Tibial nerve (tissue), 4 donors: ENCODE data around the gene ABCA7. TPM values are rescaled to one million over a fixed set of nuclear protein-coding genes. Genes with fewer than 3 reads are reported as not detected.

Experiments
- DNase-seq, 2 donors: peaks; one replicate each; pipeline ENCODE4 v3.0.0-alpha.2; 2019; ENCODE audit warnings: low spot score in 2 of 2
- H3K27ac ChIP-seq, 4 donors: fragments of 200-600 bp; sonication (generic) in 3 of 4; one replicate each; pipeline ENCODE4 v1.5.1; 2017 to 2019; ENCODE audit warnings: mild to moderate bottlenecking in 1 of 4
- H3K27me3 ChIP-seq, 2 donors: fragments of 200-600 bp; sonication (generic) in 1 of 2; one replicate each; pipeline versions ENCODE4 v1.5.1 to v1.6.0; 2017 to 2019
- H3K36me3 ChIP-seq, 3 donors: fragments of 200-600 bp; sonication (generic); one replicate each; pipeline ENCODE4 v1.5.1; 2018 to 2019
- H3K4me1 ChIP-seq, 4 donors: fragments of 200-600 bp; sonication (generic) in 3 of 4; one replicate each; pipeline ENCODE4 v1.5.1; 2017 to 2019
- H3K4me3 ChIP-seq, 4 donors: fragments of 200-600 bp; sonication (generic) in 3 of 4; one replicate each; pipeline ENCODE4 v1.5.1; 2017 to 2019; ENCODE audit warnings: mild to moderate bottlenecking in 1 of 4, moderate library complexity in 1 of 4
- H3K9me3 ChIP-seq, 4 donors: fragments of 200-600 bp; sonication (generic) in 3 of 4; one replicate each; pipeline ENCODE4 v1.5.1; 2017 to 2019
- EP300 ChIP-seq, 2 donors: sonication (generic); formaldehyde crosslinking; IDR thresholded peaks; one replicate each; pipeline ENCODE4 v1.6.1; 2017; ENCODE audit warnings: antibody characterized with exemption in 2 of 2, mild to moderate bottlenecking in 1 of 2
- POLR2A ChIP-seq, 2 donors: fragments of 450-650 bp; IDR thresholded peaks; one replicate each; pipeline ENCODE4 v1.6.1; 2017; ENCODE audit warnings: antibody characterized with exemption in 2 of 2, mild to moderate bottlenecking in 2 of 2, moderate library complexity in 2 of 2
- whole genome bisulfite sequencing, 2 donors: methylation state at CpG; one replicate each; pipeline ENCODE4 v1.1.5; 2018; 5-methylcytosine and 5-hydroxymethylcytosine counted together
- total RNA-seq, 4 donors: library from RNA; depleted of rRNA; stranded (reverse); fragments of >200 nt; gene quantifications; one replicate each; pipeline ENCODE4 v1.1.0, GENCODE V29; 2016
- TF ChIP-seq, protein P1 (sequence below), 5 experiments: fragments of 200-600 bp in 3 of 5; fragments of 450-650 bp in 2 of 5; sonication (generic) in 3 of 5; IDR thresholded peaks; one replicate each; pipeline ENCODE4 v1.5.1; 2016 to 2019; ENCODE audit warnings: antibody characterized with exemption in 5 of 5, mild to moderate bottlenecking in 3 of 5, moderate library complexity in 2 of 5

Gene ABCA7
- total RNA-seq, 4 donors from 2014 or later, result 9.6 to 25.8 (median 13.7) TPM

- Histone ChIP-seq H3K9me3 (no peaks in the 10 kb centered on the region), H3K4me3 (no peak overlapping the region), H3K4me1 (peaks cover 0 to 40% (median 22%) of the 10 kb centered on the region in 4 donors), H3K27me3 (peaks cover 2 to 52% of the 10 kb centered on the region in 2 donors), H3K36me3 (no peaks in the 10 kb centered on the region), H3K27ac (no peak overlapping the region)
- TF ChIP-seq POLR2A (IDR thresholded peaks at IDR 0.05) (no peak), EP300 (IDR thresholded peaks at IDR 0.05) (no peak)
- TF ChIP-seq, protein P1, sequence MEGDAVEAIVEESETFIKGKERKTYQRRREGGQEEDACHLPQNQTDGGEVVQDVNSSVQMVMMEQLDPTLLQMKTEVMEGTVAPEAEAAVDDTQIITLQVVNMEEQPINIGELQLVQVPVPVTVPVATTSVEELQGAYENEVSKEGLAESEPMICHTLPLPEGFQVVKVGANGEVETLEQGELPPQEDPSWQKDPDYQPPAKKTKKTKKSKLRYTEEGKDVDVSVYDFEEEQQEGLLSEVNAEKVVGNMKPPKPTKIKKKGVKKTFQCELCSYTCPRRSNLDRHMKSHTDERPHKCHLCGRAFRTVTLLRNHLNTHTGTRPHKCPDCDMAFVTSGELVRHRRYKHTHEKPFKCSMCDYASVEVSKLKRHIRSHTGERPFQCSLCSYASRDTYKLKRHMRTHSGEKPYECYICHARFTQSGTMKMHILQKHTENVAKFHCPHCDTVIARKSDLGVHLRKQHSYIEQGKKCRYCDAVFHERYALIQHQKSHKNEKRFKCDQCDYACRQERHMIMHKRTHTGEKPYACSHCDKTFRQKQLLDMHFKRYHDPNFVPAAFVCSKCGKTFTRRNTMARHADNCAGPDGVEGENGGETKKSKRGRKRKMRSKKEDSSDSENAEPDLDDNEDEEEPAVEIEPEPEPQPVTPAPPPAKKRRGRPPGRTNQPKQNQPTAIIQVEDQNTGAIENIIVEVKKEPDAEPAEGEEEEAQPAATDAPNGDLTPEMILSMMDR (IDR thresholded peaks at IDR 0.05), result no peak
- WGBS, 2 donors, result 80 to 90% methylated on average over 11 of the region's 11 CpGs
- no peak for DNase-seq
Observed at GRCh38 chr19:1072371-1073015, 32.6 kb downstream of the ABCA7 start.

DNA sequence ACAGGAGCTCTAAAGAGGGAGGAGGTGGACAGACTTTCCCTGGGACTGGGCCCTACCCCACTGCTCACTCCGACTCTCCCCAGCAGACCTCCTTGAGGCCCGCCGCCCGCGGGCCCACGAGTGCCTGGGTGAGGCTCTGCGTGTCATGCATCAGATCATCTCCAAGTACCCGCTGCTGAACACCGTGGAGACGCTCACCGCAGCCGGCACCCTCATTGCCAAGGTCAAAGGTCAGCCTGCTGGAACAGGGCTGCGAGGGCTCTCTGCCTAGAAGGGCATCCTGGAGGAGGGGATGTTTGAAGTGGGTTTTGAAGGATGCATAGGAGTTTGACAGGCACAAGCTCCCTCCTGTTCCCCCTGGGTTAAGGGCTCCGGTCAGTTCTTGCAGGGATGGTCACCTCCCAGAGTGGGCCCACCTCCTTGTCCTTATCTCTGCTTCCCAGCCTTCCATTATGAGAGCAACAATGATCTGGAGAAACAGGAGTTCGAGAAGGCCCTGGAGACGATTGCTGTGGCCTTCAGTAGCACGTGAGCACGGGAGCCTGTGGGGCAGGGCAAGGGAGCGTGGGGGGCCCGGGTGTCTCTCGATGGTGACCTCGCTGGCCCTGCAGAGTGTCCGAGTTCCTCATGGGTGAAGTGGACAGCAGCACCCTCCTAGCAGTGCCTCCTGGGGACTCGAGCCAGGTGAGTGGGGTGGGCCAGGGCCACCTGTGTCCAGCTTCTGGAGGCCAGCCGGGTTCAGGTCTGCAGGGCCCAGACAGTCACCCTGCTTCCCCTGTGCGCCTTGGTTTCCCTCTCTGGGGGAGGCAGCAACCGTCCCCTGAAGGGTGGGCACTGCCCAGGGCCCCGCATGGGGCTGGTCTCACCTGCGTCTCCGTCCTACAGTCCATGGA is 33.4 kb downstream of the ABCA7 start:
- Histone ChIP-seq H3K4me3 (no peak overlapping the region), H3K9me3 (no peaks in the 10 kb centered on the region), H3K27ac (no peak overlapping the region), H3K27me3 (peaks cover 2 to 44% of the 10 kb centered on the region in 2 donors), H3K4me1 (peaks cover 0 to 39% (median 21%) of the 10 kb centered on the region in 4 donors), H3K36me3 (no peaks in the 10 kb centered on the region)
- 86 to 89% methylated on average over 24 to 29 of the region's 30 CpGs for WGBS, 2 donors
- DNase-seq, result no peak
- TF ChIP-seq EP300 (IDR thresholded peaks at IDR 0.05) (no peak), POLR2A (IDR thresholded peaks at IDR 0.05) (no peak)
- TF ChIP-seq, protein P1 (IDR thresholded peaks at IDR 0.05), result no peak

DNA sequence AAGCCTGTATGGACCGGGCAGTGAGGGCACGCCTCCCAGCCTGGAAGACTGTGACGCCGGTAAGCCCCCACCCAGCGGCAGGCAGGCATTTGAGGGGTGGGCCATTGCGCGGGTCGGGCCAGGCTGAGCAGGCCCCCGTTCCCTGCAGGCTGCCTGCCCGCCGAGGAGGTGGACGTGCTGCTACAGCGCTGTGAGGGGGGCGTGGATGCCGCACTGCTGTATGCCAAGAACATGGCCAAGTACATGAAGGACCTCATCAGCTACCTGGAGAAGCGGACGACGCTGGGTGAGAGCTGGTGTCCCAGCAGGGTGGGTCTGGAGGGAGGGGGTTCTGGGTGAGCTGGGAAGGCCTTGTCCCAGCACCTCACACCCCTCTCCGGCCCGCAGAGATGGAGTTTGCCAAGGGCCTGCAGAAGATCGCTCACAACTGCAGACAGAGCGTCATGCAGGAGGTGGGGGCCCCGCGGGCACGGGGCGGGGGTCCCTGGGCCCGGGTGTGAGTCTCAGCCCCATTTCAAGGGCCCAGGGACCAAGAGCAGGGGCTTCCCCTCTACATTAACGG is 34.1 kb downstream of the ABCA7 start:
- no peaks in the 10 kb centered on the region for H3K9me3 ChIP-seq
- DNase-seq, result no peak
- WGBS, 2 donors, result 80% methylated on average over 23 to 27 of the region's 28 CpGs
- H3K4me1 ChIP-seq, result peaks cover 0 to 37% (median 21%) of the 10 kb centered on the region in 4 donors
- TF ChIP-seq EP300 (IDR thresholded peaks at IDR 0.05) (no peak), POLR2A (IDR thresholded peaks at IDR 0.05) (no peak)
- TF ChIP-seq, protein P1 (IDR thresholded peaks at IDR 0.05), result no peak
- no peaks in the 10 kb centered on the region for H3K36me3 ChIP-seq
- H3K27ac ChIP-seq, result no peak overlapping the region
- peaks cover 2 to 37% of the 10 kb centered on the region in 2 donors for H3K27me3 ChIP-seq
- peak overlapping the region in 1 of 4 donors; percentile 16 for H3K4me3 ChIP-seq

DNA sequence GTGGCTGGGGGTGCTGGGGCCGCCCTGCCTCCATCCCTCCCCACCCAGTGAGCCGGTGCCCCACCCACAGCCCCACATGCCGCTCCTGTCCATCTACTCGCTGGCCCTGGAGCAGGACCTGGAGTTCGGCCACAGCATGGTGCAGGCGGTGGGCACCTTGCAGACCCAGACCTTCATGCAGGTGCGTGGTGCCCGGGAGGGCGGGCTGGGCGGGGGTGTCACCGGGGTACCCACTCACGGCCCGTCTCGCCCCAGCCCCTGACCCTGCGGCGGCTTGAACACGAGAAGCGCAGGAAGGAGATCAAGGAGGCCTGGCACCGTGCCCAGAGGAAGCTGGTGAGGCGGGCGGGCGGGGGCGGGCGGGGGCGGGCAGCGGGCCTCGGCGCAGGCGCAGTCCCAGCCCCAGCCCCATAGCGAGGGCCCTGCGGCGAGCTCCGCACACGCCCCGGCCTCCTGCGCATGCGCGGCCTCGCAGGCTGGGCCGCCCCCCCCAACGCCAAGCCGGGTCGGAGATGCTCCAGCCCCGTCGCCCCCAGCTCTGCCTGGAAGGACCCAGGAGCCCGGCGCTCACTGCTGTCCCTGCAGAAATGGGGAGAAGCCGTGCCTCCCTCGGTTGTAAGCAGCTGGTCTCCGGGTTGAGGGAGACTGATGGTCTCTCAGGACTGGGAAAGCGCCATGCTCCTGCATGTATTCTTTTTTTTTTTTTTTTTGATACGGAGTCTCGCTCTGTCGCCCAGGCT is 34.8 kb downstream of the ABCA7 start:
- DNase-seq, result peak; percentile 70 to 82
- Histone ChIP-seq H3K4me1 (peaks cover 0 to 34% (median 19%) of the 10 kb centered on the region in 4 donors), H3K9me3 (no peaks in the 10 kb centered on the region), H3K36me3 (no peaks in the 10 kb centered on the region), H3K27ac (no peak overlapping the region), H3K4me3 (peak overlapping the region in 2 of 4 donors; percentile 16 to 18), H3K27me3 (peaks cover 2 to 30% of the 10 kb centered on the region in 2 donors)
- TF ChIP-seq, protein P1 (IDR thresholded peaks at IDR 0.05), result no peak
- no peak for TF ChIP-seq POLR2A (IDR thresholded peaks at IDR 0.05)
- no peak for TF ChIP-seq EP300 (IDR thresholded peaks at IDR 0.05)
- 64 to 70% methylated on average over 21 to 53 of the region's 54 CpGs for WGBS, 2 donors
